IMR-90 (cell line): ENCODE results near the gene CAPN10.

Experiments used
- BHLHE40 ChIP-seq: fragments of 150-350 bp; IDR thresholded peaks from 2 replicates; pipeline ENCODE4 v1.6.1; 2016; ENCODE audit warnings: mild to moderate bottlenecking, low read depth, low read length
- CTCF ChIP-seq: conservative IDR thresholded peaks from 2 replicates; pipeline ENCODE4 v1.5.1; 2012; ENCODE audit warnings: mild to moderate bottlenecking, low read depth, low read length, improper control_type of control experiment
- MAFK ChIP-seq: IDR thresholded peaks from 2 replicates; pipeline ENCODE4 v1.6.1; 2012; ENCODE audit warnings: low read depth, low read length, improper control_type of control experiment
- MXI1 ChIP-seq: IDR thresholded peaks from 2 replicates; pipeline ENCODE4 v1.6.1; 2012; ENCODE audit warnings: low read depth, mild to moderate bottlenecking, low read length, moderate library complexity, borderline replicate concordance
- POLR2A ChIP-seq: IDR thresholded peaks from 2 replicates; pipeline ENCODE4 v1.6.1; 2012; ENCODE audit warnings: mild to moderate bottlenecking, low read depth, low read length
- RFX5 ChIP-seq: IDR thresholded peaks from 2 replicates; pipeline ENCODE4 v1.8.0; 2012; ENCODE audit warnings: low read depth, mild to moderate bottlenecking, low read length, moderate library complexity
- USF2 ChIP-seq: fragments of 150-350 bp; IDR thresholded peaks from 2 replicates; pipeline ENCODE4 v1.6.1; 2017; ENCODE audit warnings: mild to moderate bottlenecking, antibody characterized with exemption, low read length, low read depth

- TF ChIP-seq POLR2A, result no peak
- TF ChIP-seq CTCF, result no peak
- TF ChIP-seq RFX5, result no peak
- no peak for TF ChIP-seq MAFK
- no peak for TF ChIP-seq USF2
- TF ChIP-seq MXI1, result no peak
- no peak for TF ChIP-seq BHLHE40
Measured at GRCh38 chr2:240585101-240585500, 1.4 kb upstream of the CAPN10 start.
